DND-41 (cell line): ENCODE data around the gene BRSK2.
"Not testable (repeated sequence)": the region's sequence is repeated elsewhere in the genome, so short reads cannot be mapped to it uniquely, and the experiment has no call there.

Experiments
- ATAC-seq: fragments of 200-7000 bp; cut with Tn5 transposase; 3 replicates; pipeline ENCODE4 v1.9.1; 2021; ENCODE audit warnings: low read depth; ENCODE audit not compliant: insufficient read depth
- DNase-seq: peaks from one replicate; pipeline ENCODE4 v3.0.0-alpha.2; 2020
- H2AFZ ChIP-seq: 2 replicates; pipeline ENCODE4 v1.6.0; 2012; ENCODE audit warnings: low read depth, low read length
- H3K27ac ChIP-seq: 2 replicates; pipeline ENCODE4 v1.5.1; 2012; ENCODE audit warnings: low read length, inconsistent platforms
- H3K27me3 ChIP-seq: fragments of 200-600 bp; sonication (generic); 2 replicates; pipeline ENCODE4 v1.6.0; 2012; ENCODE audit warnings: low read length, mild to moderate bottlenecking, inconsistent platforms; ENCODE audit not compliant: insufficient read depth, poor library complexity
- H3K36me3 ChIP-seq: 2 replicates; pipeline ENCODE4 v1.5.1; 2012; ENCODE audit warnings: low read length, inconsistent platforms; ENCODE audit not compliant: insufficient read depth
- H3K4me1 ChIP-seq: 2 replicates; pipeline ENCODE4 v1.5.1; 2012; ENCODE audit warnings: mild to moderate bottlenecking, low read length; ENCODE audit not compliant: insufficient read depth
- H3K4me2 ChIP-seq: 2 replicates; pipeline ENCODE4 v1.6.0; 2012; ENCODE audit warnings: mild to moderate bottlenecking, moderate library complexity, low read length, inconsistent platforms; ENCODE audit not compliant: insufficient read depth
- H3K4me3 ChIP-seq, 2 experiments: fragments of 200-600 bp in 1 of 2; shearing (Covaris generic) in 1 of 2; 2 replicates each; pipeline ENCODE4 v1.5.1; 2012 to 2016; ENCODE audit warnings: inconsistent platforms in 2 of 2, low read length in 2 of 2, mild to moderate bottlenecking in 2 of 2, low read depth in 1 of 2, moderate library complexity in 1 of 2
- H3K79me2 ChIP-seq: 2 replicates; pipeline ENCODE4 v1.6.0; 2012; ENCODE audit warnings: low read length, inconsistent platforms; ENCODE audit not compliant: insufficient read depth
- H3K9ac ChIP-seq: 2 replicates; pipeline ENCODE4 v1.6.0; 2012; ENCODE audit warnings: low read depth, mild to moderate bottlenecking, inconsistent platforms, low read length, moderate library complexity
- H3K9me3 ChIP-seq: 2 replicates; pipeline ENCODE4 v1.5.1; 2012; ENCODE audit warnings: low read length, moderate library complexity, mild to moderate bottlenecking, inconsistent platforms; ENCODE audit not compliant: insufficient read depth, severe bottlenecking
- H4K20me1 ChIP-seq: 2 replicates; pipeline ENCODE4 v1.6.0; 2012; ENCODE audit warnings: low read length; ENCODE audit not compliant: insufficient read depth
- EZH2 ChIP-seq: IDR thresholded peaks from 3 replicates; pipeline ENCODE4 v1.6.1; 2012; ENCODE audit warnings: borderline replicate concordance, low read depth, mild to moderate bottlenecking, moderate library complexity, low read length, inconsistent platforms; ENCODE audit not compliant: severe bottlenecking
- TF ChIP-seq, protein P1 (sequence below): IDR thresholded peaks from 2 replicates; pipeline ENCODE4 v1.5.1; 2012; ENCODE audit warnings: borderline replicate concordance, low read length, moderate library complexity, mild to moderate bottlenecking; ENCODE audit not compliant: poor library complexity, severe bottlenecking; ENCODE audit errors: extremely low read depth

The BRSK2 gene

DNA sequence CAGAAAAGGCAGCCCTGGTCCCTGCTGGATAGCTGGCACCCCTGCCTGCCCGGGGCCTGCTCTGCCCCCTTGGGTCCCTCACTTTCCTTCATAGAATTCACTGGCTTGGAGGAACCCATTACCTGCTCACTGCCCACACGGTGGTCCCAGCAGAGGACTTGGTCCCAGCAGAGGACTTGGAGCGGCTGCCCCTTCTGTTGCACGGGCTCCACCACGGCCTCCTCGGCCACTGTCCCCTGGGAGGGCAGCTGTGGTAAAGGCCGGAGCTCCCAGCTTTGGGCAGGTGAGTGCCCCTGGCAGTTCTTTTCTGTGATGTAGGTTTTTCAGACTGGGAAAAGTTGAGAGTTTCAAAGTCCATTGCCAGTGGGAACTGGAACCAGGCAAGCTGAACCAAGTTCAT, 25.9 kb downstream of the BRSK2 start:
- no peak overlapping the region for H3K4me3 ChIP-seq
- no peaks in the 10 kb centered on the region for H3K79me2 ChIP-seq
- TF ChIP-seq, protein P1, sequence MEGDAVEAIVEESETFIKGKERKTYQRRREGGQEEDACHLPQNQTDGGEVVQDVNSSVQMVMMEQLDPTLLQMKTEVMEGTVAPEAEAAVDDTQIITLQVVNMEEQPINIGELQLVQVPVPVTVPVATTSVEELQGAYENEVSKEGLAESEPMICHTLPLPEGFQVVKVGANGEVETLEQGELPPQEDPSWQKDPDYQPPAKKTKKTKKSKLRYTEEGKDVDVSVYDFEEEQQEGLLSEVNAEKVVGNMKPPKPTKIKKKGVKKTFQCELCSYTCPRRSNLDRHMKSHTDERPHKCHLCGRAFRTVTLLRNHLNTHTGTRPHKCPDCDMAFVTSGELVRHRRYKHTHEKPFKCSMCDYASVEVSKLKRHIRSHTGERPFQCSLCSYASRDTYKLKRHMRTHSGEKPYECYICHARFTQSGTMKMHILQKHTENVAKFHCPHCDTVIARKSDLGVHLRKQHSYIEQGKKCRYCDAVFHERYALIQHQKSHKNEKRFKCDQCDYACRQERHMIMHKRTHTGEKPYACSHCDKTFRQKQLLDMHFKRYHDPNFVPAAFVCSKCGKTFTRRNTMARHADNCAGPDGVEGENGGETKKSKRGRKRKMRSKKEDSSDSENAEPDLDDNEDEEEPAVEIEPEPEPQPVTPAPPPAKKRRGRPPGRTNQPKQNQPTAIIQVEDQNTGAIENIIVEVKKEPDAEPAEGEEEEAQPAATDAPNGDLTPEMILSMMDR: no peak
- TF ChIP-seq EZH2: no peak
- no peak overlapping the region for H3K9ac ChIP-seq
- H3K27me3 ChIP-seq: no peaks in the 10 kb centered on the region
- no peaks in the 10 kb centered on the region for H3K36me3 ChIP-seq
- peaks cover 59% of the 10 kb centered on the region for H3K9me3 ChIP-seq
- no peak for DNase-seq
- ATAC-seq: no peak
- no peaks in the 10 kb centered on the region for H3K4me1 ChIP-seq
- H3K4me2 ChIP-seq: no peak overlapping the region
- H4K20me1 ChIP-seq: no peaks in the 10 kb centered on the region
- H2AFZ ChIP-seq: no peak overlapping the region
- no peak overlapping the region for H3K27ac ChIP-seq

DNA sequence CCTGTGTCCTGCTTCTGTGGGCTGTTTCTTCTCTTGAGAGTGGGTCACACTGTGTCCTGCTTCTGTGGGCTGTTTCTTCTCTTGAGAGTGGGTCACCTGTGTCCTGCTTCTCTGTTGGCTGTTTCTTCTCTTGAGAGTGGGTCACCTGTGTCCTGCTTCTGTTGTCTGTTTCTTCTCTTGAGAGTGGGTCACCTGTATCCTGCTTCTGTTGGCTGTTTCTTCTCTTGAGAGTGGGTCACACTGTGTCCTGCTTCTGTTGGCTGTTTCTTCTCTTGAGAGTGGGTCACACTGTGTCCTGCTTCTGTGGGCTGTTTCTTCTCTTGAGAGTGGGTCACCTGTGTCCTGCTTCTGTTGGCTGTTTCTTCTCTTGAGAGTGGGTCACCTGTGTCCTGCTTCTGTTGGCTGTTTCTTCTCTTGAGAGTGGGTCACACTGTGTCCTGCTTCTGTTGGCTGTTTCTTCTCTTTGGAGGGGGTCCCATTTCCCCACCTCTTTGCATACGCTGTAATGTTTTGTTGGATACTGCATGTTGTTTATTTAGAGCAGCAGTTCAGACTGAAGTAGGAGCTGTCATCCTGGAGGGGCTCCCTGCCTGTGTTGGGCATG, 28.6 kb downstream of the BRSK2 start:
- H3K79me2 ChIP-seq: not testable (repeated sequence)
- H3K9me3 ChIP-seq: peaks cover 56% of the 10 kb centered on the region
- peak; percentile 14 for DNase-seq

DNA sequence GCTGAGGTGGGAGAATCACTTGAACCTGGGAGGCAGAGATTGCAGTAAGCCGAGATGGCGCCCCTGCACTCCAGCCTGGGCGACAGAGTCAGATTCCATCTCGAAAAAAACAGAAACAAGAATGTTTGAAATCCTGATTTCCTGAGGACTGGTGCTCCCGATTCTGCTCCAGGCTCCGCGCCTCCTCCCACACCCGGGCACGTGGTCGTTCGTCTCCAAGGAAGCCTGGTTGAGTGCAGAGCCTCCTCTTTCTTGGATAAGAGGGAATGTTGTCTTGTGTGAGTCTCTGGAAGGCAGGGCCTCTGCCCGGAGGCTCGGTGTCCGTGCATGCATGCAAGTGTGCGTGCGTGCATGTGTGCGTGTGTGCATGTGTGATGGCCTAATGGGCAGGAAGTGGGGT, 30.1 kb downstream of the BRSK2 start:
- Histone ChIP-seq H4K20me1 (no peaks in the 10 kb centered on the region), H3K27ac (no peak overlapping the region), H2AFZ (no peak overlapping the region), H3K9me3 (peaks cover 45% of the 10 kb centered on the region), H3K9ac (no peak overlapping the region), H3K4me3 (no peak overlapping the region), H3K4me2 (no peak overlapping the region), H3K36me3 (no peaks in the 10 kb centered on the region), H3K27me3 (no peaks in the 10 kb centered on the region), H3K79me2 (no peaks in the 10 kb centered on the region), H3K4me1 (no peaks in the 10 kb centered on the region)
- ATAC-seq (no peak), DNase-seq (no peak)
- TF ChIP-seq, protein P1: no peak
- no peak for TF ChIP-seq EZH2

More for the DNA sequence above, 28.6 kb downstream of the BRSK2 start:
- not testable (repeated sequence) for H3K27me3 ChIP-seq, H3K4me1 ChIP-seq, H2AFZ ChIP-seq, H3K27ac ChIP-seq, ATAC-seq, H3K9ac ChIP-seq, H3K4me2 ChIP-seq, H3K4me3 ChIP-seq, H3K36me3 ChIP-seq, H4K20me1 ChIP-seq

DNA sequence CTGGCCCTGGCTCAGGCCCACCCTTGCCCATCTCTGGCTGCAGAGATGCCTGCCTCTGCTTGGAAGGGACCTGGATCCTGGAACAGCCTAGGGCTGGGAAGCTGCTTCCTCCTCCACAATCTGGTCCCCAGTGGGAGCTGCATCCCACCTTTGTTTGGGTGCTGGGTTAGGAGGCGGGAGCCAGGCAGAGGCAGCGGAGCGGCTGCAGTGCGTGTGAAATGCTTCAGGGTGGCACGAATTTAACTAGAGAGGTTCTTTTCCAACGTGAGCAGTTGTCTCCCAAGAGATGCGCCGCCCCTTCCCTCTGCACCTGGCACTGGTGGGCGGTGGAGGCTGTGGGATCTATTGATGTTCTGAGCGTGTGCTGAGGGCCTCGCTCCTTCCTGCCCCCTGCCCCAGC, 31.6 kb downstream of the BRSK2 start:
- Histone ChIP-seq H3K9me3 (peaks cover 34% of the 10 kb centered on the region), H3K36me3 (no peaks in the 10 kb centered on the region), H3K9ac (no peak overlapping the region), H3K4me3 (no peak overlapping the region), H3K27me3 (no peaks in the 10 kb centered on the region), H2AFZ (no peak overlapping the region), H3K79me2 (no peaks in the 10 kb centered on the region), H3K4me1 (no peaks in the 10 kb centered on the region), H3K27ac (no peak overlapping the region), H3K4me2 (no peak overlapping the region), H4K20me1 (no peaks in the 10 kb centered on the region)
- DNase-seq (no peak), ATAC-seq (no peak)
- no peak for TF ChIP-seq EZH2
- TF ChIP-seq, protein P1: no peak
